Brain microvascular endothelial cell (primary cell): ENCODE data around the gene PGA4.

Experiments
- DNase-seq: peaks from one replicate; pipeline ENCODE4 v3.0.0-alpha.2; 2020
- H3K27ac ChIP-seq: fragments of 250-450 bp; sonication (Bioruptor Pico); 2 replicates; pipeline ENCODE4 v1.5.1; 2020; ENCODE audit warnings: mild to moderate bottlenecking, moderate library complexity
- H3K27me3 ChIP-seq: fragments of 250-450 bp; sonication (Bioruptor Pico); replicated peaks from 2 replicates; pipeline ENCODE4 v1.5.1; 2020; ENCODE audit warnings: mild to moderate bottlenecking
- H3K36me3 ChIP-seq: fragments of 250-450 bp; sonication (Bioruptor Pico); replicated peaks from 2 replicates; pipeline ENCODE4 v1.5.1; 2020; ENCODE audit warnings: mild to moderate bottlenecking
- H3K4me3 ChIP-seq: 2 replicates; pipeline ENCODE4 v1.5.1; 2011; ENCODE audit warnings: low read depth, mild to moderate bottlenecking, control low read depth, low read length, moderate library complexity
- CTCF ChIP-seq: IDR thresholded peaks from 2 replicates; pipeline ENCODE4 v1.5.1; 2011; ENCODE audit warnings: low read depth, mild to moderate bottlenecking, moderate library complexity, low read length, control low read depth, inconsistent platforms; ENCODE audit errors: missing control alignments
- in situ Hi-C: cut with HindIII; loops from 2 replicates; pipeline ENCODE4 v1.10.0; 2017; ENCODE audit warnings: low sequenced_read_pairs, low pct_ligation_motif_present

Gene PGA4

GRCh38 chr11:61189933-61190332 lies 32.2 kb upstream of the PGA4 start:
- H3K27me3 ChIP-seq: no peaks in the 10 kb centered on the region
- H3K36me3 ChIP-seq: no peaks in the 10 kb centered on the region
- peak; percentile 9 for DNase-seq
- no peak overlapping the region for H3K4me3 ChIP-seq
- no peak overlapping the region for H3K27ac ChIP-seq
- no peak for TF ChIP-seq CTCF
- in situ Hi-C loops: no loop called here

- DNase-seq: no peak
- no peak for TF ChIP-seq CTCF
- Histone ChIP-seq H3K36me3 (no peaks in the 10 kb centered on the region), H3K27me3 (no peaks in the 10 kb centered on the region), H3K27ac (no peak overlapping the region), H3K4me3 (no peak overlapping the region)
- in situ Hi-C loops: no loop called here
Observed at GRCh38 chr11:61193596-61193995, 28.6 kb upstream of the PGA4 start.

GRCh38 chr11:61194169-61194671 lies 27.9 kb upstream of the PGA4 start:
- DNase-seq: no peak
- Histone ChIP-seq H3K36me3 (no peaks in the 10 kb centered on the region), H3K27me3 (no peaks in the 10 kb centered on the region), H3K27ac (no peak overlapping the region), H3K4me3 (no peak overlapping the region)
- in situ Hi-C loops: no loop called here
- TF ChIP-seq CTCF: no peak

GRCh38 chr11:61194981-61195695 lies 27.0 kb upstream of the PGA4 start:
- no peak for DNase-seq
- Histone ChIP-seq H3K36me3 (no peaks in the 10 kb centered on the region), H3K4me3 (no peak overlapping the region), H3K27me3 (no peaks in the 10 kb centered on the region), H3K27ac (no peak overlapping the region)
- TF ChIP-seq CTCF: no peak
- in situ Hi-C loops: no loop called here

- H3K27me3 ChIP-seq: no peaks in the 10 kb centered on the region
- TF ChIP-seq CTCF: no peak
- DNase-seq: no peak
- no peak overlapping the region for H3K27ac ChIP-seq
- no peaks in the 10 kb centered on the region for H3K36me3 ChIP-seq
- no peak overlapping the region for H3K4me3 ChIP-seq
- in situ Hi-C loops: no loop called here
Observed at GRCh38 chr11:61195719-61196118, 26.4 kb upstream of the PGA4 start.

GRCh38 chr11:61198361-61198760 lies 23.8 kb upstream of the PGA4 start:
- no peak for TF ChIP-seq CTCF
- no peaks in the 10 kb centered on the region for H3K36me3 ChIP-seq
- no peak overlapping the region for H3K4me3 ChIP-seq
- no peak overlapping the region for H3K27ac ChIP-seq
- in situ Hi-C loops: no loop called here
- DNase-seq: no peak
- H3K27me3 ChIP-seq: peaks cover 6% of the 10 kb centered on the region
